Vagina (tissue), 2 donors: ENCODE measurements around the gene APOBEC3F.

ENCODE experiments used
- POLR2A ChIP-seq, 2 donors: fragments of 450-650 bp; IDR thresholded peaks; one replicate each; pipeline ENCODE4 v1.6.1; 2017; ENCODE audit warnings: antibody characterized with exemption in 2 of 2, mild to moderate bottlenecking in 2 of 2, moderate library complexity in 2 of 2
- POLR2AphosphoS5 ChIP-seq, 2 donors: sonication (generic); formaldehyde crosslinking; IDR thresholded peaks; one replicate each; pipeline ENCODE4 v1.9.0; 2017; ENCODE audit warnings: antibody characterized with exemption in 2 of 2, mild to moderate bottlenecking in 2 of 2, low read depth in 1 of 2; ENCODE audit not compliant: insufficient read depth in 1 of 2
- TF ChIP-seq, protein P1 (sequence below), 3 experiments: fragments of 450-650 bp in 2 of 3; fragments of 200-600 bp in 1 of 3; sonication (generic) in 1 of 3; IDR thresholded peaks; one replicate each; pipeline ENCODE4 v1.5.1; 2017 to 2019; ENCODE audit warnings: antibody characterized with exemption in 3 of 3, mild to moderate bottlenecking in 2 of 3, moderate library complexity in 2 of 3

DNA sequence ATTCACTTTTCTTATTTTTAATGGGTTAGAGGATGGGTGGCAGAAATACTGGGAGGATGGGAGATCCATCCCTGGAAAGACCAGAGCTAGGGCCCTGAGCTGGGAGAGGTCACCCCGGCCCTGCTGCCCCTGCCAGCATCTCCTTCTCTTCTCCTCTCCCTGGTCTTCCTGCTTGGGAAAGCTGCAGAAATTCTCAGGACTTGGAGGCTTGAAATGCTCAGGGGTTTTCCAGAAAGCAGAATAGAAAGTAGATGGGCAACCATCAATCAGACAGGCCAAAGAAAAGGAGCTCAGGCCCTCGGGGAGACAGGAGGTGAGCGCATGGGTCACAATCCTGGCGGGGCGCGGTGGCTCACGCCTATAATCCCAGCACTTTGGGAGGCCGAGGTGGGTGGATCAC lies 57.9 kb downstream of the APOBEC3F start:
- TF ChIP-seq, protein P1, sequence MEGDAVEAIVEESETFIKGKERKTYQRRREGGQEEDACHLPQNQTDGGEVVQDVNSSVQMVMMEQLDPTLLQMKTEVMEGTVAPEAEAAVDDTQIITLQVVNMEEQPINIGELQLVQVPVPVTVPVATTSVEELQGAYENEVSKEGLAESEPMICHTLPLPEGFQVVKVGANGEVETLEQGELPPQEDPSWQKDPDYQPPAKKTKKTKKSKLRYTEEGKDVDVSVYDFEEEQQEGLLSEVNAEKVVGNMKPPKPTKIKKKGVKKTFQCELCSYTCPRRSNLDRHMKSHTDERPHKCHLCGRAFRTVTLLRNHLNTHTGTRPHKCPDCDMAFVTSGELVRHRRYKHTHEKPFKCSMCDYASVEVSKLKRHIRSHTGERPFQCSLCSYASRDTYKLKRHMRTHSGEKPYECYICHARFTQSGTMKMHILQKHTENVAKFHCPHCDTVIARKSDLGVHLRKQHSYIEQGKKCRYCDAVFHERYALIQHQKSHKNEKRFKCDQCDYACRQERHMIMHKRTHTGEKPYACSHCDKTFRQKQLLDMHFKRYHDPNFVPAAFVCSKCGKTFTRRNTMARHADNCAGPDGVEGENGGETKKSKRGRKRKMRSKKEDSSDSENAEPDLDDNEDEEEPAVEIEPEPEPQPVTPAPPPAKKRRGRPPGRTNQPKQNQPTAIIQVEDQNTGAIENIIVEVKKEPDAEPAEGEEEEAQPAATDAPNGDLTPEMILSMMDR (IDR thresholded peaks at IDR 0.05) = no peak
- TF ChIP-seq POLR2A (IDR thresholded peaks at IDR 0.05) (no peak), POLR2AphosphoS5 (IDR thresholded peaks at IDR 0.05; ENCODE audit: insufficient read depth in 1 of 2, low read depth in 1 of 2) (no peak)
